Spleen (tissue), 11 donors: ENCODE measurements around the gene FAM83F. TPM values are rescaled to one million over a fixed set of nuclear protein-coding genes. Genes with fewer than 3 reads are reported as not detected.

Experiments used
- DNase-seq: peaks from one replicate; pipeline ENCODE4 v3.0.0-alpha.2; 2020
- H3K27ac ChIP-seq, 8 donors: fragments of 200-600 bp; sonication (generic) in 7 of 8; 1 replicate in 4 of 8; 2 replicates in 4 of 8; pipeline versions ENCODE4 v1.5.0 to v1.8.0; 2016 to 2021; ENCODE audit warnings: inconsistent platforms in 4 of 8, mild to moderate bottlenecking in 4 of 8, moderate library complexity in 1 of 8
- H3K27me3 ChIP-seq, 7 donors: fragments of 200-600 bp; sonication (generic) in 6 of 7; replicated peaks in 1 of 7; 1 replicate in 4 of 7; 2 replicates in 3 of 7; pipeline versions ENCODE4 v1.5.0 to v1.8.0; 2016 to 2021; ENCODE audit warnings: inconsistent platforms in 3 of 7, mild to moderate bottlenecking in 1 of 7
- H3K36me3 ChIP-seq, 6 donors: fragments of 200-600 bp; sonication (generic) in 5 of 6; 1 replicate in 4 of 6; 2 replicates in 2 of 6; pipeline versions ENCODE4 v1.5.0 to v1.8.0; 2016 to 2021; ENCODE audit warnings: inconsistent platforms in 2 of 6
- H3K4me1 ChIP-seq, 6 donors: fragments of 200-600 bp; sonication (generic) in 5 of 6; 1 replicate in 3 of 6; 2 replicates in 3 of 6; pipeline versions ENCODE4 v1.5.0 to v1.8.0; 2016 to 2021; ENCODE audit warnings: inconsistent platforms in 3 of 6
- H3K4me3 ChIP-seq, 8 donors: fragments of 200-600 bp; sonication (generic) in 7 of 8; 1 replicate in 4 of 8; 2 replicates in 4 of 8; pipeline versions ENCODE4 v1.5.0 to v1.8.0; 2016 to 2021; ENCODE audit warnings: inconsistent platforms in 4 of 8, mild to moderate bottlenecking in 4 of 8, moderate library complexity in 2 of 8
- H3K9me3 ChIP-seq, 8 donors: fragments of 200-600 bp; sonication (generic) in 7 of 8; 1 replicate in 4 of 8; 2 replicates in 4 of 8; pipeline versions ENCODE4 v1.5.0 to v1.8.0; 2016 to 2021; ENCODE audit warnings: inconsistent platforms in 4 of 8
- POLR2A ChIP-seq, 3 donors: fragments of 450-650 bp; IDR thresholded peaks; one replicate each; pipeline ENCODE4 v1.5.1; 2017; ENCODE audit warnings: antibody characterized with exemption in 3 of 3, mild to moderate bottlenecking in 1 of 3
- POLR2AphosphoS5 ChIP-seq, 3 donors: sonication (generic); formaldehyde crosslinking; IDR thresholded peaks; one replicate each; pipeline ENCODE4 v1.5.1; 2017; ENCODE audit warnings: antibody characterized with exemption in 3 of 3
- WGBS, 5 donors: extraction: QIAGEN DNeasy Blood & Tissue Kit in 3 of 5; methylation state at CpG; one replicate each; pipeline versions ENCODE4 v1.1.5 to v1.1.7; 2013 to 2018; 5-methylcytosine and 5-hydroxymethylcytosine counted together
- intact Hi-C: fragments of 100-400 bp; cut with DNase I; formaldehyde crosslinking; loops from one replicate; pipeline ENCODE4 v1.15.0; 2023; ENCODE audit warnings: low total_unique reads
- polyA plus RNA-seq, 3 donors: library from polyadenylated mRNA; stranded (reverse); fragments of 200-250 nt; gene quantifications; one replicate each; pipeline ENCODE4 v1.2.1, GENCODE V29; 2013
- total RNA-seq, 7 donors: library from RNA; depleted of rRNA in 3 of 7; stranded (reverse); fragments of >200 nt in 3 of 7; fragmentation: NEBNext Ultra II Directional in 4 of 7; extraction: Animal tissue kit (Norgen Biotek cat#: 25700) in 4 of 7; gene quantifications; one replicate each; pipeline versions ENCODE4 v1.1.0 to v1.2.1, GENCODE V29; 2016 to 2021
- TF ChIP-seq, protein P1 (sequence below), 11 experiments: fragments of 200-600 bp in 7 of 11; fragments of 450-650 bp in 4 of 11; sonication (generic) in 4 of 11; IDR thresholded peaks in 8 of 11; conservative IDR thresholded peaks in 3 of 11; 1 replicate in 7 of 11; 2 replicates in 4 of 11; pipeline versions ENCODE4 v1.4.0 to v1.8.0; 2016 to 2021; ENCODE audit warnings: antibody characterized with exemption in 11 of 11, inconsistent platforms in 4 of 11, mild to moderate bottlenecking in 1 of 11
- donor health status: healthy with polysubstance abuse.
- donor health status: DM: no; HTN: no; CAD: no; lungs with moderate emphysema.
- donor health status: DM: no; HTN: no; CAD: no.
- donor health status: Bipolar disorder and iron deficiency.
- donor health status: healthy.
- donor health status: DM: no; HTN: no; CAD: no.
- donor health status: DM: yes; HTN: yes; CAD: no.

FAM83F gene
- total and polyA plus RNA-seq, 10 donors, result 0.02 to 0.28 (median 0.12) TPM; not detected in 2

DNA sequence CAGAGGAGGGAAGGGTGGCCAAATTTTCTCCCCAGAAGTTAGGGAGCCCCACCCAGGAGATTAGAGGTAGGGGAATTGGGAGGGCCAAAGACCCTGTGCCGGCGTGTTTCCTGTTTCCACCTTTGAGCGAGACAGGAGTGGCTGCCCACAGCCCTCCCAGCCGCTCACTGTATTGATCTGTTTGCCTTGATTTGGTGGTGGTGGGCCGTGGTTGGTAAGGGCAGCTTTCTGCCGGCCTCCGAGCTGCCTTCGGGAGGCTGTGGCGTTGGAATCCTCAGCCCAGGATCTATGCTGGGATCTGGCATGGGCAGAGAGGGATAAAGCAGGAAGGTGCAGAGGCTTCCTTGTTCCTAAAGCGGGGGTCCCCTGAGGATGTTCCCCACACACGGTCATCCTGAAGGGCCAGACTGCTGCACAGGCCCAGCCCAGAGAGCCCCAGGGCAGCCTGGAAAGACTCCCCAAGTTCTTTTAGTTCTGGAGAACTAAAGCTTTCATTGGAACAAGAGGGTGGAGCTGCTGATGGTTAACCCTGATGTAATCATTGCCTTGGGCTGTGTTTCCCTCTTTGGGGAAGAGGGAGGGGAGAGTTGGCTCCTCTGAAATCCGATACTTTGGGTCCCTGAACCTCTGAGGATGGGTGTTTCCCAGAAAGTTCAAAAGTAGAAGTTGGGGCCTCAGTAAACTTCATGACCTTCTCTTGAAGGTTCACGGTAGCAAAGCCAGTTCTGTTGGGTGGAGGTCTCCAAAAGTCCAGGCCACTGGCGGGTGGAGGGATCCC, 7.2 kb downstream of the FAM83F start:
- Histone ChIP-seq H3K9me3 (no peaks in the 10 kb centered on the region), H3K27ac (no peak overlapping the region), H3K4me3 (no peak overlapping the region), H3K36me3 (no peaks in the 10 kb centered on the region), H3K4me1 (peaks cover 0 to 21% (median 5%) of the 10 kb centered on the region in 6 donors), H3K27me3 (peaks cover 0 to 26% (median 0%) of the 10 kb centered on the region in 7 donors)
- no peak for DNase-seq
- TF ChIP-seq, protein P1, sequence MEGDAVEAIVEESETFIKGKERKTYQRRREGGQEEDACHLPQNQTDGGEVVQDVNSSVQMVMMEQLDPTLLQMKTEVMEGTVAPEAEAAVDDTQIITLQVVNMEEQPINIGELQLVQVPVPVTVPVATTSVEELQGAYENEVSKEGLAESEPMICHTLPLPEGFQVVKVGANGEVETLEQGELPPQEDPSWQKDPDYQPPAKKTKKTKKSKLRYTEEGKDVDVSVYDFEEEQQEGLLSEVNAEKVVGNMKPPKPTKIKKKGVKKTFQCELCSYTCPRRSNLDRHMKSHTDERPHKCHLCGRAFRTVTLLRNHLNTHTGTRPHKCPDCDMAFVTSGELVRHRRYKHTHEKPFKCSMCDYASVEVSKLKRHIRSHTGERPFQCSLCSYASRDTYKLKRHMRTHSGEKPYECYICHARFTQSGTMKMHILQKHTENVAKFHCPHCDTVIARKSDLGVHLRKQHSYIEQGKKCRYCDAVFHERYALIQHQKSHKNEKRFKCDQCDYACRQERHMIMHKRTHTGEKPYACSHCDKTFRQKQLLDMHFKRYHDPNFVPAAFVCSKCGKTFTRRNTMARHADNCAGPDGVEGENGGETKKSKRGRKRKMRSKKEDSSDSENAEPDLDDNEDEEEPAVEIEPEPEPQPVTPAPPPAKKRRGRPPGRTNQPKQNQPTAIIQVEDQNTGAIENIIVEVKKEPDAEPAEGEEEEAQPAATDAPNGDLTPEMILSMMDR (IDR thresholded peaks at IDR 0.05 in 8 of 11, conservative IDR thresholded peaks at IDR 0.05 in 3 of 11), result no peak
- TF ChIP-seq POLR2AphosphoS5 (IDR thresholded peaks at IDR 0.05) (no peak), POLR2A (IDR thresholded peaks at IDR 0.05) (no peak)
- WGBS, 5 donors, result 75 to 84% (median 81%) methylated on average over 13 to 14 of the region's 14 CpGs
- intact Hi-C loops, result no loop called here

- intact Hi-C loops, result no loop called here
- no peak for DNase-seq
- no peak overlapping the region for H3K27ac ChIP-seq
- no peaks in the 10 kb centered on the region for H3K9me3 ChIP-seq
- H3K4me3 ChIP-seq, result no peak overlapping the region
- 79 to 93% (median 85%) methylated on average over 6 of the region's 6 CpGs for WGBS, 5 donors
- H3K27me3 ChIP-seq, result peaks cover 0 to 25% (median 0%) of the 10 kb centered on the region in 7 donors
- H3K36me3 ChIP-seq, result no peaks in the 10 kb centered on the region
- peaks cover 0 to 23% (median 2%) of the 10 kb centered on the region in 6 donors for H3K4me1 ChIP-seq
- no peak for TF ChIP-seq POLR2AphosphoS5 (IDR thresholded peaks at IDR 0.05)
- TF ChIP-seq POLR2A (IDR thresholded peaks at IDR 0.05), result no peak
- TF ChIP-seq, protein P1 (IDR thresholded peaks at IDR 0.05 in 8 of 11, conservative IDR thresholded peaks at IDR 0.05 in 3 of 11), result no peak
Measured at GRCh38 chr22:40002935-40003715, 8.4 kb downstream of the FAM83F start.

DNA sequence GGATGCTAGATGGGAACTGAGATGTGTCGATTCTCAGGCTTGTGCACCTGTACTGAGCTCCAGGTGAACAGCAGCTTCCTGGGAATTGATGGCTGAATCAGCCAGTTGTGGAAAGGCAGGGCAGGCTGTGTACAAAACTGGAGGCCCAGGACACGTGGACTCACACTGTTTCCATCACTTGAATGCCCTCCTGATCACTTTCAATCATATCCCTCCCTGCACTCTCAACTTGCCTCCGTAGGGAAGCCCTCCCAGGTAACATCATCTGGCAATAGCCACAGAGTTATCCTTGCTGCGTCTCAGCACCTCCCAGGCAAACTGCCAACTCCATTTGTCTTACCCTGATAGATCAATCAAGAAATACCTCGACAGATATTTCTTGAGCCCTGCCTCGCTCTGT, 10.1 kb downstream of the FAM83F start:
- peaks cover 0 to 31% (median 4%) of the 10 kb centered on the region in 6 donors for H3K4me1 ChIP-seq
- 78 to 91% (median 83%) methylated on average over 6 of the region's 6 CpGs for WGBS, 5 donors
- no peak overlapping the region for H3K4me3 ChIP-seq
- TF ChIP-seq POLR2AphosphoS5 (IDR thresholded peaks at IDR 0.05) (no peak), POLR2A (IDR thresholded peaks at IDR 0.05) (no peak)
- TF ChIP-seq, protein P1 (IDR thresholded peaks at IDR 0.05 in 8 of 11, conservative IDR thresholded peaks at IDR 0.05 in 3 of 11), result no peak
- no peak overlapping the region for H3K27ac ChIP-seq
- no peaks in the 10 kb centered on the region for H3K9me3 ChIP-seq
- no peak for DNase-seq
- no peaks in the 10 kb centered on the region for H3K36me3 ChIP-seq
- peaks cover 0 to 36% (median 2%) of the 10 kb centered on the region in 7 donors for H3K27me3 ChIP-seq
- intact Hi-C loops, result no loop called here

GRCh38 chr22:40006641-40007040, 11.9 kb downstream of the FAM83F start:
- peak; percentile 71 for DNase-seq
- H3K27ac ChIP-seq, result no peak overlapping the region
- no peaks in the 10 kb centered on the region for H3K9me3 ChIP-seq
- H3K4me1 ChIP-seq, result peaks cover 0 to 35% (median 4%) of the 10 kb centered on the region in 6 donors
- intact Hi-C loops, result no loop called here
- peaks cover 0 to 50% (median 6%) of the 10 kb centered on the region in 7 donors for H3K27me3 ChIP-seq
- no peak overlapping the region for H3K4me3 ChIP-seq
- WGBS, 5 donors, result 69 to 79% (median 76%) methylated on average over 8 of the region's 8 CpGs
- TF ChIP-seq, protein P1 (IDR thresholded peaks at IDR 0.05 in 8 of 11, conservative IDR thresholded peaks at IDR 0.05 in 3 of 11), result no peak
- no peak for TF ChIP-seq POLR2A (IDR thresholded peaks at IDR 0.05)
- peak; percentile 50 to 74 (median 63) for TF ChIP-seq POLR2AphosphoS5 (IDR thresholded peaks at IDR 0.05)
- H3K36me3 ChIP-seq, result no peaks in the 10 kb centered on the region
